Measurements from ENCODE around the gene UBR1. TPM values are rescaled to one million over a fixed set of nuclear protein-coding genes. Genes with fewer than 3 reads are reported as not detected.

UBR1 gene
- total RNA-seq, 1 experiment from 2014 or later, result 18.9 TPM

DNA sequence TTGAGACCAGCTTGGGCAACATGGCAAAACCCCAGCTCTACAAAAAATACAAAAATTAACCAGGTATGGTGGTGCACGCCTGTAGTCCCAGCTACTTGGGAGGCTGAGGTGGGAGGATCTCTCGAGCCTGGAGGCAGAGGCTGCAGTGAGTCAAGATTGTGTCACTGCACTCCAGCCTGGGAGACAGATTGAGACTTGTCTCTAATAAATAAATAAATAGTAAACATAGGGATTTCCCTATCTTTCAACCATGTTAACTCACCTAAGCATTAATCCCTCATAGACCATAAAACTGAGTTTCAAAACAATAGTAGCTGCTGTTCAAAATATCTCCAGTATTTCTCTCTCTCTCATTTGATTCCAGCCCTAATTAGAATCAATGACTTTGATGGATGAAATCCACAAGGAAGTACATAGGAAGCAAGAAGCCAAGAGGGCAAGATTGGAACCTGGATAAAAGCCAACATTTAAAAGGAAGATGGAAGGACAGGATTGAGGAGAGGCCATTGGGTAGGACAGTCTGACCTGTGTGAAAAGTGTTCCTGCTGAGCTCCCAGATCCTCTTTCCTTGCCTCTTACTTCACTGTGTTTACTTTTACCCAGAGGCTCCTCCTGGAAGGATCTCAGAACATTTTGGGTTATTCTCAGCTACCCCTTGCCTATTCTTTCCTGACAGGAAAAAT lies 172.9 kb downstream of the UBR1 start:
- ATAC-seq (no peak), DNase-seq (ENCODE audit: low spot score) (no peak)
- Mint-ChIP-seq H3K4me1 (no peaks in the 10 kb centered on the region), H3K9me3 (peaks cover 6% of the 10 kb centered on the region; the same call in 1 of the 2 replicates), H3K4me3 (no peak overlapping the region), H3K36me3 (no peaks in the 10 kb centered on the region), H3K27me3 (ENCODE audit: low read depth) (no peaks in the 10 kb centered on the region), H3K27ac (no peak overlapping the region)
- CTCF ChIA-PET, result interaction anchor here (0.6 to 3.3 kb wide), 2 partner anchors 132 to 231 kb away, joined by 3 to 12 read pairs; no protein-coding TSS in a partner anchor
- POLR2A ChIA-PET, result no interaction called here
- TF ChIP-seq, protein P1, sequence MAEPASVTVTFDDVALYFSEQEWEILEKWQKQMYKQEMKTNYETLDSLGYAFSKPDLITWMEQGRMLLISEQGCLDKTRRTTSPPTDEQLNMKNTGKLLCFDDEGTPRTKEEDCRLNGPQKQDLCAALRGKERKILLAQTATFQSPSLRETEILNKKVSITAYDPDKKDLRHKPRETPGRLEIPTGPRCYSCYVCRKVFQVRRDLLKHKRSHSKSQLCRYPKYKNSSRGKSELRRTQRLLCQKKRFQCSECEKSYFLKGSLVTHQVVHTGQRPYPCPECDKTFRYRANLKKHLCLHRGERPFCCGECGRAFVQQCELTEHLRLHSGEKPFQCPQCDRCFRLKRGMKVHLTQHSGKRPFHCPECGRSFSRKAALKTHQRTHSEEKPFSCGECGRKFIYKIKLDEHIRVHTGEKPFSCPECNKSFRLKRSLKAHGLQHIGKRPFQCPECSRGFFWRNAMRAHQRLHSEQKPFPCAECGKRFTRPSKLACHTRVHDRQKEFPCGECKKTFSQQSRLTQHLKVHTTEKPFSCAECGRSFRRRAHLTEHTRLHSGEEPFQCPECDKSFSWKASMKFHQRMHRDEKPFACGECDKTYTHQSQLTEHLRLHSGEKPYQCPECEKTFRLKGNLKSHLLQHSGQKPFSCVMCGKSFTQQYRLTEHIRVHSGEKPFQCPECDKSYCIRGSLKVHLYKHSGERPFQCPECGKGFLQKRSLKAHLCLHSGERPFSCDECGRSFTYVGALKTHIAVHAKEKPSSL (CRISPR knock-in tag; conservative IDR thresholded peaks at IDR 0.05), result no peak
- TF ChIP-seq, protein P2, sequence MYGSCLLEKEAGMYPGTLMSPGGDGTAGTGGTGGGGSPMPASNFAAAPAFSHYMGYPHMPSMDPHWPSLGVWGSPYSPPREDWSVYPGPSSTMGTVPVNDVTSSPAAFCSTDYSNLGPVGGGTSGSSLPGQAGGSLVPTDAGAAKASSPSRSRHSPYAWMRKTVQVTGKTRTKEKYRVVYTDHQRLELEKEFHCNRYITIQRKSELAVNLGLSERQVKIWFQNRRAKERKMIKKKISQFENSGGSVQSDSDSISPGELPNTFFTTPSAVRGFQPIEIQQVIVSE (CRISPR knock-in tag; IDR thresholded peaks at IDR 0.05; ENCODE audit: borderline replicate concordance), result no peak
- TF ChIP-seq ZNF138 (CRISPR knock-in tag; conservative IDR thresholded peaks at IDR 0.05), result no peak
- TF ChIP-seq, protein P3, sequence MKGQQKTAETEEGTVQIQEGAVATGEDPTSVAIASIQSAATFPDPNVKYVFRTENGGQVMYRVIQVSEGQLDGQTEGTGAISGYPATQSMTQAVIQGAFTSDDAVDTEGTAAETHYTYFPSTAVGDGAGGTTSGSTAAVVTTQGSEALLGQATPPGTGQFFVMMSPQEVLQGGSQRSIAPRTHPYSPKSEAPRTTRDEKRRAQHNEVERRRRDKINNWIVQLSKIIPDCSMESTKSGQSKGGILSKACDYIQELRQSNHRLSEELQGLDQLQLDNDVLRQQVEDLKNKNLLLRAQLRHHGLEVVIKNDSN (CRISPR knock-in tag; IDR thresholded peaks at IDR 0.05), result no peak
- TF ChIP-seq ZNF317 (CRISPR knock-in tag; IDR thresholded peaks at IDR 0.05; ENCODE audit: borderline replicate concordance, low read depth), result no peak

DNA sequence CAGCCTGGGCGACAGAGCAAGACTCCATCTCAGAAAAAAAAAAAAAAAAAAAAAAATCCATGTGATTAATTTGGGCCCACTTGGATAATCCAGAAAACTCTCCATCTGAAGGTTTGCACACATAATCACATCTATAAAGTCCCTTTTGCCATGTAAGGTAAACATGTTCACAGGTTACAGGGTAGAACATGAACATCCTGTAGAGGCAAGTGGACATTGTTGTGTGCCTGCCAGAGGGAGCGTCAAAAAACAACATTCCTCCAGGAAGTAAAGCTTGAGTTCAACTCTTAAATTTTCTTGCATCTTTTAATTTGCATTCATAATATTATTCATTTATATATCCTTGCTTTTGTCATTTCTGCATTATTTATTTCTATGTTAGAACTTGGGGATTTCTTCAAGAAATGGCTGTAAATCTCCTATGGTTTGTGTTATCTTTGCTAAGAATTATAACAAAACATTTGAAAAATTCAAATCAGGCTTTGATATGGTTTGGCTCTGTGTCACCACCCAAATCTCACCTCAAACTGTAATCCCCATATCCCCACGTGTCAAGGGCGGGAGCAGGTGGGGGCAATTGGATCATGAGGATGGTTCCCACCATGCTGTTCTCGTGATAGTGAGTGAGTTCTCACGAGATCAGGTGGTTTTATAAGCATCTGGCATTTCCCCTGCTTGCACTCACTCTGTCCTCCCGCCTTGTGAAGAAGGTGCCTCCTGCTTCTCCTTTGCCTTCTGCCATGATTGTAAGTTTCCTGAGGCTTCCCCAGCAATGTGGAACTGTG lies 173.9 kb downstream of the UBR1 start:
- H3K27me3 Mint-ChIP-seq (ENCODE audit: low read depth), result no peaks in the 10 kb centered on the region
- ATAC-seq (no peak), DNase-seq (ENCODE audit: low spot score) (no peak)
- H3K4me1 Mint-ChIP-seq, result no peaks in the 10 kb centered on the region
- H3K27ac Mint-ChIP-seq, result no peak overlapping the region
- no peaks in the 10 kb centered on the region for H3K36me3 Mint-ChIP-seq
- ChIA-PET POLR2A (no interaction called here), CTCF (interaction anchor here (0.7 to 3.3 kb wide), 2 partner anchors 131 to 173 kb away, joined by 3 to 12 read pairs; no protein-coding TSS in a partner anchor)
- TF ChIP-seq, protein P4, sequence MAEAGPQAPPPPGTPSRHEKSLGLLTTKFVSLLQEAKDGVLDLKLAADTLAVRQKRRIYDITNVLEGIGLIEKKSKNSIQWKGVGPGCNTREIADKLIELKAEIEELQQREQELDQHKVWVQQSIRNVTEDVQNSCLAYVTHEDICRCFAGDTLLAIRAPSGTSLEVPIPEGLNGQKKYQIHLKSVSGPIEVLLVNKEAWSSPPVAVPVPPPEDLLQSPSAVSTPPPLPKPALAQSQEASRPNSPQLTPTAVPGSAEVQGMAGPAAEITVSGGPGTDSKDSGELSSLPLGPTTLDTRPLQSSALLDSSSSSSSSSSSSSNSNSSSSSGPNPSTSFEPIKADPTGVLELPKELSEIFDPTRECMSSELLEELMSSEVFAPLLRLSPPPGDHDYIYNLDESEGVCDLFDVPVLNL (CRISPR knock-in tag; IDR thresholded peaks at IDR 0.05; ENCODE audit: borderline replicate concordance, low read depth), result no peak
- TF ChIP-seq, protein P5, sequence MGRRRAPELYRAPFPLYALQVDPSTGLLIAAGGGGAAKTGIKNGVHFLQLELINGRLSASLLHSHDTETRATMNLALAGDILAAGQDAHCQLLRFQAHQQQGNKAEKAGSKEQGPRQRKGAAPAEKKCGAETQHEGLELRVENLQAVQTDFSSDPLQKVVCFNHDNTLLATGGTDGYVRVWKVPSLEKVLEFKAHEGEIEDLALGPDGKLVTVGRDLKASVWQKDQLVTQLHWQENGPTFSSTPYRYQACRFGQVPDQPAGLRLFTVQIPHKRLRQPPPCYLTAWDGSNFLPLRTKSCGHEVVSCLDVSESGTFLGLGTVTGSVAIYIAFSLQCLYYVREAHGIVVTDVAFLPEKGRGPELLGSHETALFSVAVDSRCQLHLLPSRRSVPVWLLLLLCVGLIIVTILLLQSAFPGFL (CRISPR knock-in tag; IDR thresholded peaks at IDR 0.05; ENCODE audit: borderline replicate concordance), result no peak
- no peak for TF ChIP-seq ZNF671 (CRISPR knock-in tag; IDR thresholded peaks at IDR 0.05)
- TF ChIP-seq, protein P6, sequence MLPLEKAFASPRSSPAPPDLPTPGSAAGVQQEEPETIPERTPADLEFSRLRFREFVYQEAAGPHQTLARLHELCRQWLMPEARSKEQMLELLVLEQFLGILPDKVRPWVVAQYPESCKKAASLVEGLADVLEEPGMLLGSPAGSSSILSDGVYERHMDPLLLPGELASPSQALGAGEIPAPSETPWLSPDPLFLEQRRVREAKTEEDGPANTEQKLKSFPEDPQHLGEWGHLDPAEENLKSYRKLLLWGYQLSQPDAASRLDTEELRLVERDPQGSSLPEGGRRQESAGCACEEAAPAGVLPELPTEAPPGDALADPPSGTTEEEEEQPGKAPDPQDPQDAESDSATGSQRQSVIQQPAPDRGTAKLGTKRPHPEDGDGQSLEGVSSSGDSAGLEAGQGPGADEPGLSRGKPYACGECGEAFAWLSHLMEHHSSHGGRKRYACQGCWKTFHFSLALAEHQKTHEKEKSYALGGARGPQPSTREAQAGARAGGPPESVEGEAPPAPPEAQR (CRISPR knock-in tag; IDR thresholded peaks at IDR 0.05), result no peak
- TF ChIP-seq, protein P7, sequence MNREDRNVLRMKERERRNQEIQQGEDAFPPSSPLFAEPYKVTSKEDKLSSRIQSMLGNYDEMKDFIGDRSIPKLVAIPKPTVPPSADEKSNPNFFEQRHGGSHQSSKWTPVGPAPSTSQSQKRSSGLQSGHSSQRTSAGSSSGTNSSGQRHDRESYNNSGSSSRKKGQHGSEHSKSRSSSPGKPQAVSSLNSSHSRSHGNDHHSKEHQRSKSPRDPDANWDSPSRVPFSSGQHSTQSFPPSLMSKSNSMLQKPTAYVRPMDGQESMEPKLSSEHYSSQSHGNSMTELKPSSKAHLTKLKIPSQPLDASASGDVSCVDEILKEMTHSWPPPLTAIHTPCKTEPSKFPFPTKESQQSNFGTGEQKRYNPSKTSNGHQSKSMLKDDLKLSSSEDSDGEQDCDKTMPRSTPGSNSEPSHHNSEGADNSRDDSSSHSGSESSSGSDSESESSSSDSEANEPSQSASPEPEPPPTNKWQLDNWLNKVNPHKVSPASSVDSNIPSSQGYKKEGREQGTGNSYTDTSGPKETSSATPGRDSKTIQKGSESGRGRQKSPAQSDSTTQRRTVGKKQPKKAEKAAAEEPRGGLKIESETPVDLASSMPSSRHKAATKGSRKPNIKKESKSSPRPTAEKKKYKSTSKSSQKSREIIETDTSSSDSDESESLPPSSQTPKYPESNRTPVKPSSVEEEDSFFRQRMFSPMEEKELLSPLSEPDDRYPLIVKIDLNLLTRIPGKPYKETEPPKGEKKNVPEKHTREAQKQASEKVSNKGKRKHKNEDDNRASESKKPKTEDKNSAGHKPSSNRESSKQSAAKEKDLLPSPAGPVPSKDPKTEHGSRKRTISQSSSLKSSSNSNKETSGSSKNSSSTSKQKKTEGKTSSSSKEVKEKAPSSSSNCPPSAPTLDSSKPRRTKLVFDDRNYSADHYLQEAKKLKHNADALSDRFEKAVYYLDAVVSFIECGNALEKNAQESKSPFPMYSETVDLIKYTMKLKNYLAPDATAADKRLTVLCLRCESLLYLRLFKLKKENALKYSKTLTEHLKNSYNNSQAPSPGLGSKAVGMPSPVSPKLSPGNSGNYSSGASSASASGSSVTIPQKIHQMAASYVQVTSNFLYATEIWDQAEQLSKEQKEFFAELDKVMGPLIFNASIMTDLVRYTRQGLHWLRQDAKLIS (CRISPR knock-in tag; IDR thresholded peaks at IDR 0.05; ENCODE audit: borderline replicate concordance), result no peak
- no peak for TF ChIP-seq KAT7 (CRISPR knock-in tag; IDR thresholded peaks at IDR 0.05; ENCODE audit: borderline replicate concordance)
- no peak for TF ChIP-seq ZNF263 (CRISPR knock-in tag; IDR thresholded peaks at IDR 0.05; ENCODE audit: low read depth)
- TF ChIP-seq TEAD1 (CRISPR knock-in tag; IDR thresholded peaks at IDR 0.05), result no peak
- TF ChIP-seq TP53 (CRISPR knock-in tag; IDR thresholded peaks at IDR 0.05), result no peak
- no peak for TF ChIP-seq GTF2I (CRISPR knock-in tag; conservative IDR thresholded peaks at IDR 0.05)
- H3K9me3 Mint-ChIP-seq, result 0 out of 2 replicates have a peak, but pooled peaks cover 2% of the 10 kb centered on the region
- H3K4me3 Mint-ChIP-seq, result no peak overlapping the region
